SH-SY5Y (cell line): ENCODE data around the gene NRARP.

Source experiments
- GATA2 ChIP-seq: IDR thresholded peaks from 2 replicates; pipeline ENCODE4 v1.6.1; 2011; ENCODE audit warnings: mild to moderate bottlenecking, low read depth, low read length
- GATA3 ChIP-seq: IDR thresholded peaks from 2 replicates; pipeline ENCODE4 v1.6.1; 2011; ENCODE audit warnings: low read depth, mild to moderate bottlenecking, low read length, moderate library complexity

DNA sequence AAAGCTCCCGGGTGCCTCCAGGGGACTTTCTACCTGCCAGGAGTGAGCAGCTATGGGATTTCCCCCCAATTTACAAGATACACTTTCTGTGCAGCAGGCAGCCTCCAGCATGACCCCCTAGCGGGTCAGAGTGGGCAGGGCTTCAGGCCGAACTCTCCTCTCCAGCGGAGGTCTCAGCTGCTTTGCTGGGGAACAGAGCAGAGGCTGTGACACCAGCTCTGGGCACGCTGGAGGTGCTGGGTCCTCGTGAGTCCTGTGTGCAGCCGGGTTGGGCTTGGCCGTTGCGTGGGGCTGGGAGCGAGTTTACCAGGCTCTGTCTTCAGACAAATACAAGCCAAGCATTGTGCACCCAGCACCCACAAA lies 2.9 kb downstream of the NRARP start:
- no peak for TF ChIP-seq GATA3
- no peak for TF ChIP-seq GATA2
